ENCODE data around the gene RO60. TPM values are rescaled to one million over a fixed set of nuclear protein-coding genes. Genes with fewer than 3 reads are reported as not detected.

Gene RO60
- total and polyA plus RNA-seq, 2 of the 13 experiments (the other 11 are each of a cell fraction or from before 2014, with no cell fraction given), result 20.3 to 53.7 TPM

- TF ChIP-seq ARID5B (CRISPR knock-in tag; IDR thresholded peaks at IDR 0.05), result peak; percentile 90
- TF ChIP-seq, protein P1, sequence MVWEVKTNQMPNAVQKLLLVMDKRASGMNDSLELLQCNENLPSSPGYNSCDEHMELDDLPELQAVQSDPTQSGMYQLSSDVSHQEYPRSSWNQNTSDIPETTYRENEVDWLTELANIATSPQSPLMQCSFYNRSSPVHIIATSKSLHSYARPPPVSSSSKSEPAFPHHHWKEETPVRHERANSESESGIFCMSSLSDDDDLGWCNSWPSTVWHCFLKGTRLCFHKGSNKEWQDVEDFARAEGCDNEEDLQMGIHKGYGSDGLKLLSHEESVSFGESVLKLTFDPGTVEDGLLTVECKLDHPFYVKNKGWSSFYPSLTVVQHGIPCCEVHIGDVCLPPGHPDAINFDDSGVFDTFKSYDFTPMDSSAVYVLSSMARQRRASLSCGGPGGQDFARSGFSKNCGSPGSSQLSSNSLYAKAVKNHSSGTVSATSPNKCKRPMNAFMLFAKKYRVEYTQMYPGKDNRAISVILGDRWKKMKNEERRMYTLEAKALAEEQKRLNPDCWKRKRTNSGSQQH (CRISPR knock-in tag; IDR thresholded peaks at IDR 0.05; ENCODE audit: low read depth), result peak; percentile 87; the same call in 1 of the 2 replicates
- TF ChIP-seq HOXA7 (CRISPR knock-in tag; IDR thresholded peaks at IDR 0.05), result no peak
- peak; percentile 78 for TF ChIP-seq BCL6 (CRISPR knock-in tag; IDR thresholded peaks at IDR 0.05)
- TF ChIP-seq GATAD1 (CRISPR knock-in tag; IDR thresholded peaks at IDR 0.05), result peak; percentile 96
- 0 out of 2 replicates have a peak, but pooled peaks have one; percentile 4 for TF ChIP-seq FUBP1 (CRISPR knock-in tag; IDR thresholded peaks at IDR 0.05; ENCODE audit: borderline replicate concordance)
- peak; percentile 79; the same call in 1 of the 3 replicates for TF ChIP-seq MXI1 (IDR thresholded peaks at IDR 0.05; ENCODE audit: borderline replicate concordance, low read depth, low read length)
- peak; percentile 54; the same call in 1 of the 2 replicates for TF ChIP-seq ZMYM3 (CRISPR knock-in tag; IDR thresholded peaks at IDR 0.05)
- TF ChIP-seq CC2D1A (CRISPR knock-in tag; IDR thresholded peaks at IDR 0.05), result no peak
- TF ChIP-seq TCF7L2 (IDR thresholded peaks at IDR 0.05; ENCODE audit: low read depth, low read length), result no peak
- 0 out of 2 replicates have a peak, but pooled peaks have one; percentile 65 for TF ChIP-seq ZNF772 (CRISPR knock-in tag; IDR thresholded peaks at IDR 0.05)
- no peak for TF ChIP-seq TRAFD1 (CRISPR knock-in tag; IDR thresholded peaks at IDR 0.05; ENCODE audit: borderline replicate concordance)
- peak; percentile 78; the same call in 1 of the 2 replicates for TF ChIP-seq ZFP1 (CRISPR knock-in tag; IDR thresholded peaks at IDR 0.05)
- TF ChIP-seq FOXJ3 (CRISPR knock-in tag; IDR thresholded peaks at IDR 0.05; ENCODE audit: borderline replicate concordance), result peak; percentile 61; the same call in 1 of the 2 replicates
- peak; percentile 85 for TF ChIP-seq NR2C2 (CRISPR knock-in tag; IDR thresholded peaks at IDR 0.05; ENCODE audit: borderline replicate concordance)
- TF ChIP-seq YY1 (IDR thresholded peaks at IDR 0.05; ENCODE audit: insufficient read depth, insufficient replicate concordance, low read depth, low read length), result peak; percentile 66
- TF ChIP-seq ZBTB20 (CRISPR knock-in tag; IDR thresholded peaks at IDR 0.05; ENCODE audit: borderline replicate concordance, low read depth), result peak; percentile 58
These were observed at the start of gene RO60, which contains the start of gene UCHL5 (continued) for GRCh38 chr1:193059282-193060114.

Data from HepG2 (cell line).